OCI-LY1 (cell line): ENCODE results near the gene JAKMIP1.

Experiments used
- EZH2 ChIP-seq: fragments of 200-600 bp; sonication (generic), shearing (Covaris generic); IDR thresholded peaks from 2 replicates; pipeline ENCODE4 v1.8.0; 2017; ENCODE audit warnings: borderline replicate concordance, mixed run types, mild to moderate bottlenecking, antibody characterized with exemption, low read length, moderate library complexity, mixed read lengths
- TF ChIP-seq, protein P1 (sequence below): fragments of 200-600 bp; sonication (generic), shearing (Covaris generic); IDR thresholded peaks from 2 replicates; pipeline ENCODE4 v1.5.1; 2017; ENCODE audit warnings: mild to moderate bottlenecking, antibody characterized with exemption, low read length, moderate library complexity, mixed read lengths

- TF ChIP-seq, protein P1, sequence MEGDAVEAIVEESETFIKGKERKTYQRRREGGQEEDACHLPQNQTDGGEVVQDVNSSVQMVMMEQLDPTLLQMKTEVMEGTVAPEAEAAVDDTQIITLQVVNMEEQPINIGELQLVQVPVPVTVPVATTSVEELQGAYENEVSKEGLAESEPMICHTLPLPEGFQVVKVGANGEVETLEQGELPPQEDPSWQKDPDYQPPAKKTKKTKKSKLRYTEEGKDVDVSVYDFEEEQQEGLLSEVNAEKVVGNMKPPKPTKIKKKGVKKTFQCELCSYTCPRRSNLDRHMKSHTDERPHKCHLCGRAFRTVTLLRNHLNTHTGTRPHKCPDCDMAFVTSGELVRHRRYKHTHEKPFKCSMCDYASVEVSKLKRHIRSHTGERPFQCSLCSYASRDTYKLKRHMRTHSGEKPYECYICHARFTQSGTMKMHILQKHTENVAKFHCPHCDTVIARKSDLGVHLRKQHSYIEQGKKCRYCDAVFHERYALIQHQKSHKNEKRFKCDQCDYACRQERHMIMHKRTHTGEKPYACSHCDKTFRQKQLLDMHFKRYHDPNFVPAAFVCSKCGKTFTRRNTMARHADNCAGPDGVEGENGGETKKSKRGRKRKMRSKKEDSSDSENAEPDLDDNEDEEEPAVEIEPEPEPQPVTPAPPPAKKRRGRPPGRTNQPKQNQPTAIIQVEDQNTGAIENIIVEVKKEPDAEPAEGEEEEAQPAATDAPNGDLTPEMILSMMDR, result no peak
- TF ChIP-seq EZH2, result no peak
Observed at GRCh38 chr4:6032249-6033244, 167.8 kb downstream of the JAKMIP1 start.
